ENCODE measurements around the gene SLC25A44. TPM values are rescaled to one million over a fixed set of nuclear protein-coding genes. Genes with fewer than 3 reads are reported as not detected.
"Not testable (repeated sequence)": the region's sequence is repeated elsewhere in the genome, so short reads cannot be mapped to it uniquely, and the experiment has no call there.

The SLC25A44 gene
- total RNA-seq, 2 experiments from 2014 or later: 31.8 to 33.8 TPM

GRCh38 chr1:156186347-156187177 is 7.3 kb upstream of the SLC25A44 start:
- DNase-seq; H3K27ac Mint-ChIP-seq; H3K4me1 Mint-ChIP-seq (ENCODE audit: low read depth); H3K4me3 Mint-ChIP-seq; POLR2A ChIA-PET; H3K36me3 Mint-ChIP-seq (ENCODE audit: low read depth); H3K27me3 Mint-ChIP-seq (ENCODE audit: low read depth); ATAC-seq: not testable (repeated sequence)
- CTCF ChIA-PET: interaction anchor here (1.2 kb wide), 1 partner anchor 39 kb away, joined by 3 read pairs; no protein-coding TSS in a partner anchor
- peaks cover 17% of the 10 kb centered on the region for H3K9me3 Mint-ChIP-seq (ENCODE audit: insufficient read depth)

GRCh38 chr1:156190265-156190664 is 3.6 kb upstream of the SLC25A44 start:
- H3K27ac Mint-ChIP-seq: not testable (repeated sequence)

GRCh38 chr1:156191292-156191964 is 2.5 kb upstream of the SLC25A44 start:
- Mint-ChIP-seq H3K36me3 (ENCODE audit: low read depth) (peaks cover 22% of the 10 kb centered on the region), H3K4me3 (no peak overlapping the region), H3K27me3 (ENCODE audit: low read depth) (no peaks in the 10 kb centered on the region), H3K9me3 (ENCODE audit: insufficient read depth) (peaks cover 14% of the 10 kb centered on the region), H3K4me1 (ENCODE audit: low read depth) (peaks cover 35% of the 10 kb centered on the region), H3K27ac (no peak overlapping the region)
- CTCF ChIA-PET: interaction anchor here (3.4 kb wide), 1 partner anchor 33 kb away, joined by 21 read pairs; no protein-coding TSS in a partner anchor
- ATAC-seq: no peak
- DNase-seq: no peak
- POLR2A ChIA-PET: no interaction called here

More at GRCh38 chr1:156190265-156190664, 3.6 kb upstream of the SLC25A44 start:
- CTCF ChIA-PET; H3K4me3 Mint-ChIP-seq; H3K27me3 Mint-ChIP-seq (ENCODE audit: low read depth); ATAC-seq; DNase-seq; POLR2A ChIA-PET: not testable (repeated sequence)
- peaks cover 17% of the 10 kb centered on the region for H3K9me3 Mint-ChIP-seq (ENCODE audit: insufficient read depth)
- H3K36me3 Mint-ChIP-seq (ENCODE audit: low read depth): peaks cover 14% of the 10 kb centered on the region
- peaks cover 23% of the 10 kb centered on the region for H3K4me1 Mint-ChIP-seq (ENCODE audit: low read depth)

- no peak for DNase-seq
- no peaks in the 10 kb centered on the region for H3K27me3 Mint-ChIP-seq (ENCODE audit: low read depth)
- peaks cover 52% of the 10 kb centered on the region for H3K4me1 Mint-ChIP-seq (ENCODE audit: low read depth)
- H3K36me3 Mint-ChIP-seq (ENCODE audit: low read depth): peaks cover 25% of the 10 kb centered on the region
- H3K4me3 Mint-ChIP-seq: peak overlapping the region; percentile 89
- peaks cover 7% of the 10 kb centered on the region for H3K9me3 Mint-ChIP-seq (ENCODE audit: insufficient read depth)
- H3K27ac Mint-ChIP-seq: peak overlapping the region; percentile 87
- ATAC-seq: no peak
- ChIA-PET POLR2A (interaction anchor here (0.7 to 10.4 kb wide), 13 partner anchors 14 to 90 kb away, joined by 3 to 195 read pairs (median 6); partner anchors contain the start of genes LMNA, PMF1 and SMG5), CTCF (interaction anchor here (0.8 to 3.4 kb wide), 6 partner anchors 24 to 89 kb away, joined by 3 to 21 read pairs (median 6); partner anchors contain the start of gene SMG5)
These were observed 756 bp upstream of the SLC25A44 start for GRCh38 chr1:156193208-156193487.

GRCh38 chr1:156194300-156194652 is 372 bp downstream of the SLC25A44 start:
- CTCF ChIA-PET: interaction anchor here (0.6 to 3.4 kb wide), 9 partner anchors 9 to 866 kb away, joined by 3 to 21 read pairs (median 4); partner anchors contain the start of genes PMF1 and SMG5
- peaks cover 63% of the 10 kb centered on the region for H3K4me1 Mint-ChIP-seq (ENCODE audit: low read depth)
- H3K36me3 Mint-ChIP-seq (ENCODE audit: low read depth): peaks cover 30% of the 10 kb centered on the region
- peaks cover 3% of the 10 kb centered on the region for H3K9me3 Mint-ChIP-seq (ENCODE audit: insufficient read depth)
- H3K27me3 Mint-ChIP-seq (ENCODE audit: low read depth): no peaks in the 10 kb centered on the region
- peak overlapping the region; percentile 89 for H3K4me3 Mint-ChIP-seq
- H3K27ac Mint-ChIP-seq: peak overlapping the region; percentile 87
- peak; percentile 7 for ATAC-seq
- POLR2A ChIA-PET: interaction anchor here (1.1 to 10.4 kb wide), 10 partner anchors 18 to 79 kb away, joined by 4 to 195 read pairs (median 10); partner anchors contain the start of genes LMNA, PMF1 and SEMA4A
- DNase-seq: no peak

GRCh38 chr1:156195853-156196252 is 1.9 kb downstream of the SLC25A44 start:
- CTCF ChIA-PET: interaction anchor here (1.1 to 7.6 kb wide), 3 partner anchors 17 to 99 kb away, joined by 3 to 65 read pairs (median 18); partner anchors contain the start of gene PMF1
- no peak overlapping the region for H3K27ac Mint-ChIP-seq
- ATAC-seq (no peak), DNase-seq (no peak)
- H3K36me3 Mint-ChIP-seq (ENCODE audit: low read depth): peaks cover 44% of the 10 kb centered on the region
- peaks cover 77% of the 10 kb centered on the region for H3K4me1 Mint-ChIP-seq (ENCODE audit: low read depth)
- no peaks in the 10 kb centered on the region for H3K27me3 Mint-ChIP-seq (ENCODE audit: low read depth)
- peak overlapping the region; percentile 89 for H3K4me3 Mint-ChIP-seq
- POLR2A ChIA-PET: interaction anchor here (2.9 to 10.4 kb wide), 3 partner anchors 17 to 49 kb away, joined by 6 to 195 read pairs (median 24); partner anchors contain the start of gene PMF1
- H3K9me3 Mint-ChIP-seq (ENCODE audit: insufficient read depth): no peaks in the 10 kb centered on the region

- no peak for ATAC-seq
- ChIA-PET CTCF (interaction anchor here (0.7 to 7.6 kb wide), 4 partner anchors 16 to 100 kb away, joined by 3 to 65 read pairs (median 10); partner anchors contain the start of gene PMF1), POLR2A (interaction anchor here (10.4 kb wide), 1 partner anchor 16 kb away, joined by 195 read pairs; the partner anchor contains the start of gene PMF1)
- DNase-seq: no peak
- H3K27ac Mint-ChIP-seq: peak overlapping the region; percentile 58
- no peaks in the 10 kb centered on the region for H3K9me3 Mint-ChIP-seq (ENCODE audit: insufficient read depth)
- peaks cover 77% of the 10 kb centered on the region for H3K4me1 Mint-ChIP-seq (ENCODE audit: low read depth)
- peaks cover 44% of the 10 kb centered on the region for H3K36me3 Mint-ChIP-seq (ENCODE audit: low read depth)
- no peaks in the 10 kb centered on the region for H3K27me3 Mint-ChIP-seq (ENCODE audit: low read depth)
- no peak overlapping the region for H3K4me3 Mint-ChIP-seq
These were observed 2.5 kb downstream of the SLC25A44 start for GRCh38 chr1:156196445-156196844.

GRCh38 chr1:156198831-156199349 is 5.0 kb downstream of the SLC25A44 start:
- ATAC-seq (peak; percentile 44), DNase-seq (no peak)
- POLR2A ChIA-PET: interaction anchor here (0.7 to 10.4 kb wide), 8 partner anchors 14 to 138 kb away, joined by 3 to 195 read pairs (median 4); partner anchors contain the start of gene PMF1
- Mint-ChIP-seq H3K36me3 (ENCODE audit: low read depth) (peaks cover 43% of the 10 kb centered on the region), H3K9me3 (ENCODE audit: insufficient read depth) (no peaks in the 10 kb centered on the region), H3K27me3 (ENCODE audit: low read depth) (no peaks in the 10 kb centered on the region), H3K27ac (peak overlapping the region; percentile 90), H3K4me1 (ENCODE audit: low read depth) (peaks cover 64% of the 10 kb centered on the region), H3K4me3 (peak overlapping the region; percentile 62)
- CTCF ChIA-PET: interaction anchor here (1.1 to 7.6 kb wide), 9 partner anchors 11 to 72 kb away, joined by 3 to 65 read pairs (median 9); partner anchors contain the start of gene PMF1

- ChIA-PET CTCF (interaction anchor here (1.1 to 7.6 kb wide), 7 partner anchors 10 to 120 kb away, joined by 3 to 65 read pairs (median 9); partner anchors contain the start of gene PMF1), POLR2A (interaction anchor here (1.7 to 10.4 kb wide), 3 partner anchors 12 to 26 kb away, joined by 4 to 195 read pairs (median 6); partner anchors contain the start of gene PMF1)
- Mint-ChIP-seq H3K36me3 (ENCODE audit: low read depth) (peaks cover 43% of the 10 kb centered on the region), H3K9me3 (ENCODE audit: insufficient read depth) (no peaks in the 10 kb centered on the region), H3K27me3 (ENCODE audit: low read depth) (no peaks in the 10 kb centered on the region), H3K27ac (peak overlapping the region; percentile 90), H3K4me3 (no peak overlapping the region), H3K4me1 (ENCODE audit: low read depth) (peaks cover 55% of the 10 kb centered on the region)
- ATAC-seq (no peak), DNase-seq (no peak)
These were observed 6.1 kb downstream of the SLC25A44 start for GRCh38 chr1:156200044-156200443.

GRCh38 chr1:156203331-156203730 is 9.4 kb downstream of the SLC25A44 start:
- H3K27me3 Mint-ChIP-seq (ENCODE audit: low read depth): no peaks in the 10 kb centered on the region
- no peaks in the 10 kb centered on the region for H3K9me3 Mint-ChIP-seq (ENCODE audit: insufficient read depth)
- no peak overlapping the region for H3K27ac Mint-ChIP-seq
- peaks cover 41% of the 10 kb centered on the region for H3K36me3 Mint-ChIP-seq (ENCODE audit: low read depth)
- ATAC-seq: no peak
- POLR2A ChIA-PET: interaction anchor here (2.7 kb wide), 1 partner anchor 10 kb away, joined by 15 read pairs; the partner anchor contains the start of gene PMF1
- CTCF ChIA-PET: interaction anchor here (0.7 to 7.6 kb wide), 3 partner anchors 9 to 22 kb away, joined by 3 to 65 read pairs (median 4); partner anchors contain the start of gene SLC25A44
- no peak overlapping the region for H3K4me3 Mint-ChIP-seq
- no peak for DNase-seq
- H3K4me1 Mint-ChIP-seq (ENCODE audit: low read depth): peaks cover 23% of the 10 kb centered on the region

- Mint-ChIP-seq H3K27ac (no peak overlapping the region), H3K9me3 (ENCODE audit: insufficient read depth) (no peaks in the 10 kb centered on the region), H3K4me1 (ENCODE audit: low read depth) (peaks cover 9% of the 10 kb centered on the region), H3K27me3 (ENCODE audit: low read depth) (no peaks in the 10 kb centered on the region), H3K4me3 (no peak overlapping the region), H3K36me3 (ENCODE audit: low read depth) (peaks cover 40% of the 10 kb centered on the region)
- ChIA-PET CTCF (interaction anchor here (1.2 kb wide), 1 partner anchor 21 kb away, joined by 3 read pairs; no protein-coding TSS in a partner anchor), POLR2A (interaction anchor here (2.7 kb wide), 1 partner anchor 8 kb away, joined by 15 read pairs; the partner anchor contains the start of gene PMF1)
- no peak for DNase-seq
- ATAC-seq: no peak
These were observed 10.8 kb downstream of the SLC25A44 start for GRCh38 chr1:156204686-156205085.

Data from activated CD8-positive, alpha-beta T cell treated with anti-CD3 and anti-CD28 coated beads, Interleukin-2, amount 10 ng/mL, durations not matched to agents 7 days and 5 days (primary cell).